GM12878 (cell line): Measurements from ENCODE around the gene LAMB1. TPM values are rescaled to one million over a fixed set of nuclear protein-coding genes. Genes with fewer than 3 reads are reported as not detected.

Source experiments
- ATAC-seq: fragments of 200-7000 bp; cut with Tn5 transposase; 3 replicates; pipeline ENCODE4 v1.9.1; 2020; ENCODE audit warnings: mild to moderate bottlenecking, moderate library complexity
- BruUV-seq: library from RNA; stranded (reverse); fragments of 400-500 nt; replicated peaks from 2 replicates; lab custom pipeline; 2021; lab: Mats Ljungman, UMichigan
- CTCF ChIA-PET: fragments of 300-600 bp; sonication (Branson Sonifier 250); formaldehyde crosslinking; extraction: SDS; loops from one replicate; lab custom pipeline; 2021; ENCODE audit warnings: inconsistent platforms; lab: Yijun Ruan, JAX
- POLR2A ChIA-PET: fragments of 350-600 bp; formaldehyde crosslinking; extraction: SDS; loops from one replicate; lab custom pipeline; 2021; ENCODE audit warnings: inconsistent platforms; lab: Charles Lee
- RAD21 ChIA-PET: fragments of 300-600 bp; sonication (Branson Sonifier 250); formaldehyde crosslinking; loops from one replicate; lab custom pipeline; 2023; ENCODE audit warnings: antibody characterized with exemption; ENCODE audit not compliant: unreplicated experiment; lab: Charles Lee
- SMC1A ChIA-PET: fragments of 300-600 bp; sonication (Branson Sonifier 250); formaldehyde crosslinking; loops from one replicate; lab custom pipeline; 2023; ENCODE audit not compliant: unreplicated experiment, uncharacterized antibody; lab: Charles Lee
- DNase-seq: peaks from one replicate; pipeline ENCODE4 v3.0.0-alpha.2; 2011; ENCODE audit warnings: low read depth, low spot score
- FAIRE-seq: peaks from 3 replicates; lab custom pipeline; 2011; peaks lifted over from hg19 to GRCh38; lab: Jason Lieb, UNC
- H2AFZ ChIP-seq: 2 replicates; pipeline ENCODE4 v1.6.0; 2011; ENCODE audit warnings: low read depth, low read length, control low read depth; ENCODE audit not compliant: control insufficient read depth
- H3K27ac ChIP-seq: 2 replicates; pipeline ENCODE4 v1.5.1; 2011; ENCODE audit warnings: control low read depth; ENCODE audit not compliant: control insufficient read depth, insufficient read depth
- H3K27me3 ChIP-seq, 2 experiments: replicated peaks in 1 of 2; 2 replicates each; pipeline versions ENCODE4 v1.6.0 to v1.6.1; 2011; ENCODE audit warnings: low read length in 1 of 2; ENCODE audit not compliant: control insufficient read depth in 2 of 2, insufficient read depth in 2 of 2
- H3K36me3 ChIP-seq, 2 experiments: 2 replicates each; pipeline ENCODE4 v1.5.1; 2011; ENCODE audit warnings: low read length in 1 of 2; ENCODE audit not compliant: control insufficient read depth in 2 of 2, insufficient read depth in 2 of 2
- H3K4me1 ChIP-seq: 2 replicates; pipeline ENCODE4 v1.6.1; 2011; ENCODE audit warnings: mild to moderate bottlenecking, low read length, moderate library complexity, mixed read lengths; ENCODE audit not compliant: control insufficient read depth, insufficient read depth
- H3K4me2 ChIP-seq: 2 replicates; pipeline ENCODE4 v1.6.0; 2011; ENCODE audit warnings: control low read depth; ENCODE audit not compliant: control insufficient read depth, insufficient read depth
- H3K4me3 ChIP-seq: fragments of 200-600 bp; sonication (generic); 2 replicates; pipeline ENCODE4 v1.5.1; 2016
- H3K79me2 ChIP-seq: 2 replicates; pipeline ENCODE4 v1.6.0; 2011; ENCODE audit warnings: low read length; ENCODE audit not compliant: control insufficient read depth, insufficient read depth
- H3K9ac ChIP-seq: 2 replicates; pipeline ENCODE4 v1.8.0; 2011; ENCODE audit warnings: low read length, control low read depth, mixed read lengths; ENCODE audit not compliant: control insufficient read depth, insufficient read depth
- H3K9me3 ChIP-seq: replicated peaks from 3 replicates; pipeline ENCODE4 v1.5.1; 2011; ENCODE audit warnings: mild to moderate bottlenecking, low read length; ENCODE audit not compliant: control insufficient read depth, insufficient read depth
- H4K20me1 ChIP-seq: 2 replicates; pipeline ENCODE4 v1.6.0; 2011; ENCODE audit not compliant: control insufficient read depth, insufficient read depth
- BCL11A ChIP-seq: IDR thresholded peaks from 2 replicates; pipeline ENCODE4 v1.6.1; 2011; ENCODE audit warnings: low read depth, low read length
- CHD4 ChIP-seq: fragments of 200-600 bp; sonication (generic); IDR thresholded peaks from 2 replicates; pipeline ENCODE4 v1.6.1; 2016; ENCODE audit warnings: mild to moderate bottlenecking
- CTCF ChIP-seq, 3 experiments: IDR thresholded peaks in 2 of 3; conservative IDR thresholded peaks in 1 of 3; 2 replicates each; pipeline ENCODE4 v1.5.1; 2011; ENCODE audit warnings: low read depth in 3 of 3, low read length in 3 of 3, mild to moderate bottlenecking in 3 of 3, control low read depth in 2 of 3, moderate library complexity in 2 of 3, inconsistent platforms in 1 of 3, mixed read lengths in 1 of 3; ENCODE audit not compliant: control insufficient read depth in 2 of 3, insufficient read depth in 1 of 3; ENCODE audit errors: extremely low read depth in 1 of 3
- HSF1 ChIP-seq: fragments of 150-350 bp; IDR thresholded peaks from 2 replicates; pipeline ENCODE4 v1.6.1; 2014; ENCODE audit warnings: mild to moderate bottlenecking, low read depth, low read length
- MXI1 ChIP-seq: fragments of 150-350 bp; IDR thresholded peaks from 2 replicates; pipeline ENCODE4 v1.6.1; 2011; ENCODE audit warnings: low read depth, mild to moderate bottlenecking, inconsistent platforms, low read length, improper control_type of control experiment
- MYC ChIP-seq: IDR thresholded peaks from 2 replicates; pipeline ENCODE4 v1.6.1; 2011; ENCODE audit warnings: mild to moderate bottlenecking, low read length, moderate library complexity, inconsistent platforms; ENCODE audit not compliant: insufficient read depth, insufficient replicate concordance, insufficient read length, severe bottlenecking
- POLR2AphosphoS5 ChIP-seq: IDR thresholded peaks from 2 replicates; pipeline ENCODE4 v1.6.1; 2011; ENCODE audit warnings: mild to moderate bottlenecking, low read length, inconsistent platforms
- SMC3 ChIP-seq: IDR thresholded peaks from 2 replicates; pipeline ENCODE4 v1.6.1; 2011; ENCODE audit warnings: low read length, improper control_type of control experiment, borderline replicate concordance
- SP1 ChIP-seq: IDR thresholded peaks from one replicate; pipeline ENCODE4 v1.6.1; 2011; ENCODE audit warnings: low read depth, low read length
- TARDBP ChIP-seq: IDR thresholded peaks from 2 replicates; pipeline ENCODE4 v1.6.1; 2016; ENCODE audit warnings: borderline replicate concordance
- TCF7 ChIP-seq: IDR thresholded peaks from 2 replicates; pipeline ENCODE4 v1.6.1; 2014; ENCODE audit warnings: antibody characterized with exemption, borderline replicate concordance
- ZBTB4 ChIP-seq: fragments of 450-650 bp; formaldehyde crosslinking; IDR thresholded peaks from 2 replicates; pipeline ENCODE4 v1.4.0; 2022; ENCODE audit warnings: mild to moderate bottlenecking, moderate library complexity
- ZNF274 ChIP-seq: IDR thresholded peaks from one replicate; pipeline ENCODE4 v1.8.0; 2011; ENCODE audit not compliant: insufficient read length, insufficient read depth
- ZNF592 ChIP-seq: fragments of 450-650 bp; IDR thresholded peaks from 2 replicates; pipeline ENCODE4 v1.6.1; 2017; ENCODE audit warnings: mild to moderate bottlenecking, moderate library complexity
- in situ Hi-C: fragments of 300-500 bp; cut with MboI; formaldehyde crosslinking; loops from 9 replicates; pipeline ENCODE4 v1.14.3; 2018; ENCODE audit warnings: mixed read lengths
- intact Hi-C: fragments of 100-400 bp; cut with micrococcal nuclease; formaldehyde crosslinking; loops from one replicate; pipeline ENCODE4 v1.14.2; 2022; ENCODE audit not compliant: unreplicated experiment
- polyA plus RNA-seq, 11 experiments: library from polyadenylated mRNA; depleted of rRNA in 4 of 11; unstranded in 6 of 11; stranded (reverse) in 5 of 11; fragments of >200 nt; fragmentation: Nextera tagmentation in 4 of 11; fragmentation: Illumina TruSeq in 1 of 11; extraction: Ambion mirVana in 4 of 11; extraction: Trizol in 1 of 11; gene quantifications; 1 replicate in 1 of 11; 2 replicates in 10 of 11; pipeline versions ENCODE4 v1.2.1 to v1.2.3, GENCODE V29; 2011 to 2016; ENCODE audit warnings: inconsistent platforms in 2 of 11, missing spikeins in 2 of 11, low read depth in 1 of 11
- total RNA-seq, 4 experiments: library from RNA; depleted of rRNA in 3 of 4; stranded (reverse); fragments of >200 nt in 3 of 4; fragmentation: Illumina TruSeq in 1 of 4; extraction: Trizol in 1 of 4; gene quantifications; 2 replicates each; pipeline versions ENCODE4 v1.2.1 to v1.2.3, GENCODE V29; 2013 to 2021

LAMB1 gene
- total and polyA plus RNA-seq, 10 of the 15 experiments (the other 5 are each of a cell fraction or from before 2014, with no cell fraction given) = 0.05 to 2.2 (median 1.2) TPM; not detected in 4

- Histone ChIP-seq H3K27me3 (no peaks in the 10 kb centered on the region; a peak in 2 of 4 replicates), H3K9ac (no peak overlapping the region), H3K36me3 (no peaks in the 10 kb centered on the region), H4K20me1 (no peaks in the 10 kb centered on the region), H2AFZ (no peak overlapping the region), H3K79me2 (no peaks in the 10 kb centered on the region), H3K9me3 (no peaks in the 10 kb centered on the region), H3K27ac (no peak overlapping the region), H3K4me3 (no peak overlapping the region), H3K4me1 (no peaks in the 10 kb centered on the region), H3K4me2 (no peak overlapping the region)
- no peak for FAIRE-seq
- ATAC-seq = no peak
- intact Hi-C loops (no loop called here), in situ Hi-C loops (no loop called here)
- no peak for DNase-seq
- ChIA-PET POLR2A (interaction anchor here (0.7 kb wide), 1 partner anchor 1048 kb away, joined by 3 read pairs; no protein-coding TSS in a partner anchor), SMC1A (interaction anchor here (0.7 kb wide), 1 partner anchor 107 kb away, joined by 4 read pairs; no protein-coding TSS in a partner anchor), RAD21 (no interaction called here), CTCF (interaction anchor here (1.0 kb wide), 1 partner anchor 40 kb away, joined by 4 read pairs; no protein-coding TSS in a partner anchor)
- no TSS peak for BruUV-seq
- TF ChIP-seq SP1 = no peak
- no peak for TF ChIP-seq BCL11A
- no peak for TF ChIP-seq ZNF274
- no peak for TF ChIP-seq POLR2AphosphoS5
- TF ChIP-seq TCF7 = no peak
- TF ChIP-seq MYC = no peak
- TF ChIP-seq CHD4 = no peak
- no peak for TF ChIP-seq HSF1
- no peak for TF ChIP-seq MXI1
- no peak for TF ChIP-seq ZBTB4 (CRISPR knock-in tag)
- TF ChIP-seq SMC3 = no peak
- no peak for TF ChIP-seq ZNF592
- no peak for TF ChIP-seq TARDBP
- TF ChIP-seq CTCF (IDR thresholded peaks at IDR 0.05 in 2 of 3, conservative IDR thresholded peaks at IDR 0.05 in 1 of 3; ENCODE audit: control insufficient read depth in 2 of 3, extremely low read depth in 1 of 3, insufficient read depth in 1 of 3, low read depth in 3 of 3, low read length in 3 of 3) = no peak
Observed at GRCh38 chr7:108038986-108039385, 36.0 kb upstream of the LAMB1 start.
